Adrenal gland (tissue), 12 donors: Measurements from ENCODE around the gene AGAP1. TPM values are rescaled to one million over a fixed set of nuclear protein-coding genes. Genes with fewer than 3 reads are reported as not detected.
A peak's percentile ranks its signal among the peaks of the same experiment; 100 is the strongest.

Source experiments
- DNase-seq, 7 donors: peaks; one replicate each; pipeline ENCODE4 v3.0.0-alpha.2; 2019 to 2020
- H3K27ac ChIP-seq, 5 donors: fragments of 200-600 bp; sonication (generic) in 4 of 5; 1 replicate in 3 of 5; 2 replicates in 2 of 5; pipeline versions ENCODE4 v1.5.1 to v1.8.0; 2016 to 2020; ENCODE audit warnings: mild to moderate bottlenecking in 1 of 5
- H3K27me3 ChIP-seq: fragments of 200-600 bp; 2 replicates; pipeline ENCODE4 v1.8.0; 2021
- H3K36me3 ChIP-seq, 2 donors: fragments of 200-600 bp; replicated peaks in 1 of 2; 1 replicate in 1 of 2; 2 replicates in 1 of 2; pipeline versions ENCODE4 v1.5.1 to v1.8.0; 2018 to 2022
- H3K4me1 ChIP-seq, 2 donors: fragments of 200-600 bp; replicated peaks in 1 of 2; 1 replicate in 1 of 2; 2 replicates in 1 of 2; pipeline versions ENCODE4 v1.5.1 to v1.8.0; 2018 to 2021
- H3K4me3 ChIP-seq, 4 donors: fragments of 200-600 bp; sonication (generic) in 3 of 4; one replicate each; pipeline ENCODE4 v1.5.1; 2016 to 2018
- H3K9me3 ChIP-seq, 3 donors: fragments of 200-600 bp; sonication (generic) in 1 of 3; replicated peaks in 1 of 3; 1 replicate in 2 of 3; 2 replicates in 1 of 3; pipeline versions ENCODE4 v1.5.1 to v1.8.0; 2016 to 2021
- CTCF ChIP-seq, 6 experiments: fragments of 450-650 bp in 4 of 6; fragments of 200-600 bp in 2 of 6; sonication (generic) in 1 of 6; IDR thresholded peaks; 1 replicate in 5 of 6; 2 replicates in 1 of 6; pipeline versions ENCODE4 v1.5.1 to v1.8.0; 2016 to 2021; ENCODE audit warnings: antibody characterized with exemption in 6 of 6, mild to moderate bottlenecking in 2 of 6, moderate library complexity in 1 of 6
- POLR2A ChIP-seq, 2 donors: fragments of 450-650 bp; IDR thresholded peaks; one replicate each; pipeline ENCODE4 v1.6.1; 2017; ENCODE audit warnings: antibody characterized with exemption in 2 of 2, mild to moderate bottlenecking in 2 of 2, moderate library complexity in 1 of 2
- WGBS, 4 donors: extraction: QIAGEN DNeasy Blood & Tissue Kit in 2 of 4; methylation state at CpG; one replicate each; pipeline versions ENCODE4 v1.1.5 to v1.1.7; 2013 to 2017; 5-methylcytosine and 5-hydroxymethylcytosine counted together
- intact Hi-C, 2 donors: fragments of 100-400 bp; cut with DNase I; formaldehyde crosslinking; loops; one replicate each; pipeline versions ENCODE4 v1.14.1 to v1.15.0; 2022 to 2023
- polyA plus RNA-seq, 3 donors: library from polyadenylated mRNA; stranded (reverse); fragments of 200-250 nt in 2 of 3; fragments of 350-450 nt in 1 of 3; fragmentation: Illumina TruSeq in 1 of 3; extraction: RNeasy Lipid Tissue Mini Kit (QIAGEN cat#74804) in 1 of 3; gene quantifications; one replicate each; pipeline ENCODE4 v1.2.3, GENCODE V29; 2013 to 2014
- total RNA-seq, 9 donors: library from RNA; depleted of rRNA in 4 of 9; stranded (reverse); fragments of >200 nt in 4 of 9; fragments of 120-200 nt in 1 of 9; fragmentation: NEBNext Ultra II Directional in 1 of 9; extraction: Animal tissue kit (Norgen Biotek cat#: 25700) in 1 of 9; gene quantifications; one replicate each; pipeline versions ENCODE4 v1.1.0 to v1.2.4, GENCODE V29; 2013 to 2023
- donor health status: healthy with polysubstance abuse.
- donor health status: Bipolar disorder and iron deficiency.
- donor health status: DM: yes; HTN: yes; CAD: no.
- donor health status: DM: no; HTN: no; CAD: no.
- donor health status: DM: no; HTN: no; CAD: no.
- donor health status: DM: yes; HTN: yes; CAD: no.

Gene AGAP1
- total and polyA plus RNA-seq, 12 donors = 5.3 to 29.6 (median 17.7) TPM

- DNase-seq = peak; percentile 22 to 60 (median 54)
- Histone ChIP-seq H3K27me3 (peaks cover 68% of the 10 kb centered on the region), H3K36me3 (no peaks in the 10 kb centered on the region), H3K4me3 (peak overlapping the region in 1 of 4 donors; percentile 16), H3K4me1 (peaks cover 5 to 17% of the 10 kb centered on the region in 2 donors), H3K9me3 (no peaks in the 10 kb centered on the region), H3K27ac (no peak overlapping the region)
- intact Hi-C loops = loop anchor here in 1 of 2 donors (5.0 kb wide), 1 partner anchor 401 kb away; no protein-coding TSS in a partner anchor
- no peak for TF ChIP-seq POLR2A (IDR thresholded peaks at IDR 0.05)
- peak; percentile 39 to 68 (median 56) for TF ChIP-seq CTCF (IDR thresholded peaks at IDR 0.05)
- 2 to 6% (median 5%) methylated on average over 36 to 64 of the region's 65 CpGs for WGBS, 4 donors
These were observed 684.4 kb downstream of the AGAP1 start for GRCh38 chr2:236177967-236178889.

GRCh38 chr2:236178890-236179235 is 685.0 kb downstream of the AGAP1 start:
- H3K36me3 ChIP-seq = no peaks in the 10 kb centered on the region
- H3K27ac ChIP-seq = no peak overlapping the region
- 4 to 9% (median 7%) methylated on average over 15 of the region's 15 CpGs for WGBS, 4 donors
- H3K27me3 ChIP-seq = peaks cover 62% of the 10 kb centered on the region
- no peaks in the 10 kb centered on the region for H3K9me3 ChIP-seq
- intact Hi-C loops = loop anchor here in 1 of 2 donors (5.0 kb wide), 1 partner anchor 402 kb away; no protein-coding TSS in a partner anchor
- TF ChIP-seq CTCF (IDR thresholded peaks at IDR 0.05) (no peak), POLR2A (IDR thresholded peaks at IDR 0.05) (no peak)
- H3K4me1 ChIP-seq = peaks cover 5 to 17% of the 10 kb centered on the region in 2 donors
- H3K4me3 ChIP-seq = no peak overlapping the region
- DNase-seq = no peak

- Histone ChIP-seq H3K36me3 (no peaks in the 10 kb centered on the region), H3K4me1 (peaks cover 5 to 17% of the 10 kb centered on the region in 2 donors), H3K9me3 (no peaks in the 10 kb centered on the region), H3K4me3 (peak overlapping the region in 1 of 4 donors; percentile 1), H3K27me3 (peaks cover 61% of the 10 kb centered on the region), H3K27ac (no peak overlapping the region)
- WGBS, 4 donors = 6 to 9% (median 7%) methylated on average over 32 to 59 of the region's 59 CpGs
- TF ChIP-seq CTCF (IDR thresholded peaks at IDR 0.05) (no peak), POLR2A (IDR thresholded peaks at IDR 0.05) (no peak)
- no peak for DNase-seq
- intact Hi-C loops = loop anchor here (5.0 kb wide), 1 partner anchor 402 kb away; no protein-coding TSS in a partner anchor
These were observed 685.6 kb downstream of the AGAP1 start for GRCh38 chr2:236179236-236180075.
